Measurements from ENCODE around the gene SULT1A3.
A peak's percentile ranks its signal among the peaks of the same experiment; 100 is the strongest.
"Not testable (repeated sequence)": the region's sequence is repeated elsewhere in the genome, so short reads cannot be mapped to it uniquely, and the experiment has no call there.

The SULT1A3 gene

DNA sequence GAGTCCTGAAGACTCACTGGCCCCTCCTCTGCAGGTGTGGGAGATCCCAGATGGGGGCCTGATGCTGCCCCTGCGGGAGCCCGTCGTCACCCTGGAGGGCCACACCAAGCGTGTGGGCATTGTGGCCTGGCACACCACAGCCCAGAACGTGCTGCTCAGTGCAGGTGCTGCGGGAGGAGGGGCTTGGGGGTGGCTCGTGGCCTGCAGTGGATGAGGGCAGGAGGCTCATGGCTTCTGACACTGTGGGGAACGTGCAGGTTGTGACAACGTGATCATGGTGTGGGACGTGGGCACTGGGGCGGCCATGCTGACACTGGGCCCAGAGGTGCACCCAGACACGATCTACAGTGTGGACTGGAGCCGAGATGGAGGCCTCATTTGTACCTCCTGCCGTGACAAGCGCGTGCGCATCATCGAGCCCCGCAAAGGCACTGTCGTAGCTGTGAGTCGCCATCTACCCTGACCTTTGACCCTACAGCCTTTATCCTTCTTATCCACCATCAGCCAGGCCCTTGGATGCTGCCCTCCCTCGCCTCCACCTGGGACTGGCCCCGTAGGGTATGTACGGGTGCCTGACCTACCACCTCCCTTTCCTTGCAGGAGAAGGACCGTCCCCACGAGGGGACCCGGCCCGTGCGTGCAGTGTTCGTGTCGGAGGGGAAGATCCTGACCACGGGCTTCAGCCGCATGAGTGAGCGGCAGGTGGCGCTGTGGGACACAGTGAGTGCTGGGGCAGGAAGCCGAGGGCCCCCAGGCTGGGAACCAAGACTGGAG is 12.1 kb upstream of the SULT1A3 start:
- peak; percentile 91 for DNase-seq (ENCODE audit: low spot score)

DNA sequence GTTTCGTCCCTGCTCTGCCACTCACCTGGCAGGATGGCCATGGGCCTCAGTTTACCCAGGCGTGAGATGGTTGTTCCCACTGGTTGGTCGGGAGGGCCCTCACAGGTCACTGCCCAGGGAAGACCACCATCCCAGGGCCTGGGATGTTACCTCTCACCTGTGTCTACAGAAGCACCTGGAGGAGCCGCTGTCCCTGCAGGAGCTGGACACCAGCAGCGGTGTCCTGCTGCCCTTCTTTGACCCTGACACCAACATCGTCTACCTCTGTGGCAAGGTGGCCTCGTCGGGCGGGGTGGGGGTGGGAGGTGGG is 11.5 kb upstream of the SULT1A3 start:
- no peak for DNase-seq (ENCODE audit: low spot score)

DNA sequence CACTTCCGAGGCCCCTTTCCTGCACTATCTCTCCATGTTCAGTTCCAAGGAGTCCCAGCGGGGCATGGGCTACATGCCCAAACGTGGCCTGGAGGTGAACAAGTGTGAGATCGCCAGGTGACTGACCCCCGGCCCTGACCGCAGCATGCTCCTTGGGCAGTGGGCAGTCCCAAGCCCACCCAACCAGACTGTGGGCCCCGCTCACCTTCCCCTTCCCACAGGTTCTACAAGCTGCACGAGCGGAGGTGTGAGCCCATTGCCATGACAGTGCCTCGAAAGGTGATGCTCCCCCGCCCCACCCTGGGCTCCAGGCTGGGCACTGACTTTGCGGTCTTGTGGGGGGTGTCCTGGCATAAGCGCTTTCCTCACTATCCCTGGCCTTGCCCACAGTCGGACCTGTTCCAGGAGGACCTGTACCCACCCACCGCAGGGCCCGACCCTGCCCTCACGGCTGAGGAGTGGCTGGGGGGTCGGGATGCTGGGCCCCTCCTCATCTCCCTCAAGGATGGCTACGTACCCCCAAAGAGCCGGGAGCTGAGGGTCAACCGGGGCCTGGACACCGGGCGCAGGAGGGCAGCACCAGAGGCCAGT is 11.0 kb upstream of the SULT1A3 start:
- no peak for DNase-seq (ENCODE audit: low spot score)

GRCh38 chr16:30191158-30191557 is 7.9 kb upstream of the SULT1A3 start:
- not testable (repeated sequence) for DNase-seq (ENCODE audit: low spot score)

DNA sequence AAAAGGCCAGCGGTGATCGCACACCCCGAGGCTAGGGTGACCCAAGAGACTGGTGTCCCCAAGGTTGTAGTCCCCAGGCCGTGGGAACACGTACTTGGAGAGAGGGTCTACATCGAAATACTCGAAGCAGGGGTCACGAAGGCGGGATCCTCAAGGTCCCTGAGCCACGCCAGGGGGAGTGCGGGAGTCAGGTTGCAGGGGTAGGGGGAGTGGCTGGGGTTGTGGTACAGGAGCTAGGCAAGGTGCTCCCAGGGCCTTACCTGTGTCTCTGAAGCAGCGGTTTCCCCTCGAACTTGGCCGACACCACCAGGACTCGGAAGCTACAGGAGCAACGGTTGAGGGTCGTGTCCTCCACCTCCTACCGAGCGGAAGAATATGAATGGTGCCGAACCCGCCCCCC is 6.0 kb upstream of the SULT1A3 start:
- DNase-seq (ENCODE audit: low spot score): not testable (repeated sequence)

DNA sequence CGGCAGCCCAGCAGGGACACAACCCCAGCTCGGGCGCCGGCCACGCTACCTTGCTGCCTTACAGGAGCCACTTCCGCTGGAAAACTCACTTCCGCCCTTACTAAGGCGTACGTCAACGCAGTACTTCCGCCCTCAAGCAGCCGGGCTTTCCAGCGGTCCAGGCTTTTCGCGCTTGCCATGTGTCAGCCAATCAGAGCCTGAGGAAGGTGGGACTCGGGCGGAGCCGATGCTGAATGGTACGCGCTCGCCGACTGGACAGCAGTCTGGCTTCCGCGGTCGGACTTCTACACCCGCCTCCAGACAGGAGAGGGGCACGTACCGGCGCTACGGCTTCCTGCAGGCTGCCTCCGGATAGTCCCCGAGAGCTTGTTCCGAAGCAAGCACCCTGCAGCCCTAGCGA is 5.4 kb upstream of the SULT1A3 start, which contains the start of the genes BOLA2B and SLX1A:
Gene BOLA2B (minus strand): TSS at position 52 of the 400 bp plus-strand sequence. CDS start 71 bp downstream, outside the sequence.
Gene SLX1A (plus strand): TSS at position 261 of the 400 bp plus-strand sequence. CDS start 210 bp downstream, outside the sequence.
- DNase-seq (ENCODE audit: low spot score): not testable (repeated sequence)

- DNase-seq (ENCODE audit: low spot score): not testable (repeated sequence)
Observed at GRCh38 chr16:30194172-30194925, 4.7 kb upstream of the SULT1A3 start.

DNA sequence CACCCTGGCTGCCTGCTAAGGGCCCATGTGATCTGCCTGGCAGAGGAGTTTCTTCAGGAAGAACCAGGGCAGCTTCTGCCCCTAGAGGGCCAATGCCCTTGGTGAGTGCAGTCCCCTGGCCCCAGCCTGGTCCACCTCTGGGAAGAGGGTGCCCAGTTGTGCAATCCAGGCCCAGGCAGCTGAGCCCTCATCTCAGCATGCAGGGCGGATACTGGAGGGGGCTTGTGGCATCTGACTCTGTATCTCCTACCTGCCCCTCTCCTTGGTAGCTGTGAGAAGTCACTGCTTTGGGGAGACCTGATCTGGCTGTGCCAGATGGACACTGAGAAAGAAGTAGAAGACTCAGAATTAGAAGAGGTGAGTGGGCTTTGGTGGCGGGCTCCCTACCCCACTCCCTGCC is 2.1 kb upstream of the SULT1A3 start:
- not testable (repeated sequence) for DNase-seq (ENCODE audit: low spot score)

DNA sequence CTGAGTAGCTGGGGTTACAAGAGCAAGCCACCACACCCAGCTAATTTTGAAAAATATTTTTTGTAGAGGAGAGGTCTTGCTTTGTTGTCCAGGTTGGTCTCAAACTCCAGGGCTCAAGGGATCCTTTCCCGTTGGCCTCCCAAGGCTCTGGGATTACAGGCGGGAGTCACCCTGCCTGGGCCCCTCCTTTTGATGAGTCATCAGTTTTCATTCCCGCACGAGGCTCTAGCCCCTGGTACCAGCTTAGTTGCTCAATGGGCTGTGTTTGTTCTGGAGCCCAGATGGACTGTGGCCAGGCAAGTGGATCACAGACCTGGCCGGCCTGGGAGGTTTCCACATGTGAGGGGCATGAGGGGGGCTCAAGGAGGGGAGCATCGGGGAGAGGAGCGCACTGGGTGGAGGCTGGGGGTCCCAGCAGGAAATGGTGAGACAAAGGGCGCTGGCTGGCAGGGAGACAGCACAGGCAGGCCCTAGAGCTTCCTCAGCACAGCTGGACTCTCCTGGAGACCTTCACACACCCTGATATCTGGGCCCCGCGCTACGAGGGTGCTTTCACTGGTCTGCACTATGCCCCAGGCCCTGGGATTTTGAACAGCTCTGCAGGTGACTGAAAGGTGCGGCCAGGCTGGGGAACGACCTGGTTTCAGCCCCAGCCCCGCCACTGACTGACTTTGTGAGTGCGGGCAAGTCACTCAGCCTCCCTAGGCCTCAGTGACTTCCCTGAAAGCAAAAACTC is 721 bp downstream of the SULT1A3 start:
- DNase-seq (ENCODE audit: low spot score): not testable (repeated sequence)

DNA sequence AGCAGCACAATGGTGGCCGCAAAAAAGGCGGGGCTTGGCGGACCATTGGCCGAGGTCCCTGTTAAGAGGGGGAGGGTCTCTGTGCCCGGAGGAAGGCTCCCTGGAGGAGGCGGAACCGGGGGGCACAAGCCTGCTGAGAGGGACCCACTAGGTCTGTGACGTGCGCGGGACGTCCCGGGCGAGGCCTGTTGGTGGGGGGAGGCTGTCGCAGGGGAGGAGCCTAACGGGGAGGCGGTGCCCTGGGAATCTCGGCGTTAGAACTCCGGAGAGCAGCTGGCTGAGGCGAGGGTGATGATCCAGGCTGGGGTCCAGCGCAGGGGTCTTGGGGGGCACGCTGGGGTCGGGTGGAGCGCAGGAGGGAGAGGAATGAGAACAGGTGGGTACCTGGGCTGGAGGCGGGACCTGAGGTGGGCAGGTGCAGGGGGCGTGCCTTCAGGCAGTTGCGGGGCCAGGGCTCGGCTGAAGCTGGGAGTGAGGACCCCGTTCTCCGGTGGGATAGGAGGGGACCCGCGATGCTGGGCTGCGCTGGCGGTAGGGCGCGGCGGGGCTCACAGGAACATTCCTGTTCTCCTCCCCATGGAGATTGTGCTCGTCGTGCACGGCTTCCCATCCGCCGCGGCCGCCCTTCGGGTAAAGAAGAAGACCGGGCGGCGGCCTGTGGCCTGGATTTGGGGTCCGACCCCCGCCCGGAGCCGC is 6.6 kb downstream of the SULT1A3 start:
- DNase-seq (ENCODE audit: low spot score): not testable (repeated sequence)

- DNase-seq (ENCODE audit: low spot score): not testable (repeated sequence)
Observed at GRCh38 chr16:30206252-30206651, 7.2 kb downstream of the SULT1A3 start.

DNA sequence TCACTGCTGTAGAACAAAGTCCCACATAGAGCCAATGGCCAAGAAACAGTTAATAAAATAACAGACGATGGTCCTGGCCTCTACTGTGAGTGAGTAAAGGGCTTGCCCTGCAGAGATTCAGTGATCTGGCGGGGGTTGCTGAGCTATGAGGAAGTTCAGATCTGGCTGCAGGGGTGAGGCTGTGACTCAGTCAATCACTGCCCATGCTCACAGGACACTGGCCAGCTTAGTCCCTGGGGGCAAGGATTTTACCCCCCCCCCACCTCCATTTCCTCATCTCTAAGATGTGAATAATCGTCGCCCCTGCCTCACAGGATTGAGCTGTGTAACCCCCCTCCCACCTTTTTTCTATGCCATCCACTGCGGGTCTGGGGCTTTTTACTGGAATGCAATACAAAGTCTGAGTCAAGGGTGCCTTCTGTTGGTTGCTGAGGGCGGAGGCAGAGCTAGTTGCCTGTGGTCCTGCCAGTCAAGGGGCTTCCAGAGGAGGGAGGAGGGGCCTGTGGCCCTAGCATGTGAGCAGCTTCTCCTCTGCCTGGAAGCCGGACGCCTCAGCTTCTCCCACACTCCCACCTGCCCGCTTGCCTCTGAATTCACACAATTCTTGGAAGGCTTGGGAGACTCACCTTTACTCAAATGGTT is 8.1 kb downstream of the SULT1A3 start:
- DNase-seq (ENCODE audit: low spot score): not testable (repeated sequence)

DNA sequence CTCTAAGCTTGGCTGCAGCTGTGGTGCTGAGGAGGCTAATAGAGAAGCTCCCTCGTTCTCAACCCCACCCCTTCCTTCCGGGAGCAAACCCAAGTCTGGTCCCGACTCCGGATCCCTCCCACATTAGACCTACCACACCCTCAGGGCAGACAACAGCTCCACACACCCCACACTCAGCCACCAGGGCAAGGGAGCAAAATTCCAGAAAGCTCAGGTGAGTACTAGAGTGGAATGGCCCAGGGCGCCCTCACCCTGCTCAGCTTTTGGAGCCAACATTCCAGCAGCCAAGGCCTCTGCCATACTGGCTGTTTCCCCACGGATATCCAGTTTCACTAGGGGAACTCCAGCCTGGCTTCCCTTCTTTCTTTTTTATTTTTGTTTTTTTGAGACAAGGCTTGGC is 10.0 kb downstream of the SULT1A3 start:
- not testable (repeated sequence) for DNase-seq (ENCODE audit: low spot score)

DNA sequence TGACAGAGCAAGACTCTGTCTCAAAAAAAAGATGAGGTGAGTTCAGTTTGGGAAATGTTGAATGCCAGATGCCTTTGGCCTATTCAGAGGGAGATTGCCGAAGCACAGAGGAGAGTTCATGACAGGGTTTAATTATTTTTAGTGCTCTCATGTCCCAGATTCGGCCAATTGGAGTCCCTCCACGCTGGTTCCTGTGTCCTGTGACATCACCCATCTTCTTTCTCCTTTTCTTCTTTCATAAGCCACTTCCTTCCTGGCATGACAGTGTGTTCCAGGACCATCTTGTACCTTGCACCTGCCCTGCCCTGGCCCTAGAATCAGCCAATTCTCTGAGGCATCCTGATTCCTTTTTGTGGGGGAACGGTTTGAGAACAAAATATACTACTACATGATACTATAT is 12.4 kb downstream of the SULT1A3 start:
- not testable (repeated sequence) for DNase-seq (ENCODE audit: low spot score)

DNA sequence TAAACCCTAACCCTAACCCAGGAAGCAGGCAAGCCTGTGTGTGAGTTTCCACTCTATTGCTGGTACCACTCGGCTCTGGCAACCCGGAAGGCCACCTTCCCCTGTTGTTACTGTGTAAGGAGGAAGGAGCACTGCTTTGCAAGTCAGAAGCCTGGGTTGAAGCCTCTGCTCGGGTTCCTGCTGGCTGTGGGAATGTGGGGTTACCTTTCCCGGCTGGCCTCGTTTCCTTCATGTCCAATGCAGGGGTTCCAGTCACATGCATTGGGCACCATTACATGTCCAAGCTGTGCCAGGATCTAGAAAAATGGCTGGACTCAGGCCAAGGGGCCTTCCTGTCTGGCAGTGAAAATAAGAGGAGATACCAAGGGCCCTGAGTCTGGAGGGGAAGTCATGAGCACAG is 18.0 kb downstream of the SULT1A3 start:
- not testable (repeated sequence) for DNase-seq (ENCODE audit: low spot score)

- DNase-seq (ENCODE audit: low spot score): not testable (repeated sequence)
Observed at GRCh38 chr16:30248379-30248778, 49.3 kb downstream of the SULT1A3 start, which contains the start of gene NPIPB13. Gene NPIPB13, minus strand, starts transcription at chr16:30248479. Its CDS starts 2,906 bp downstream, at chr16:30245573.

All from activated CD4-positive, alpha-beta T cell treated with anti-CD3 and anti-CD28 coated beads, Interleukin-2, Interleukin-4, amounts not matched to agents 100 ng/mL and 50 ng/mL, durations not matched to agents 16 hours and 8 hours (primary cell).